HEK293 (cell line): Measurements from ENCODE around the gene IBA57.

Source experiments
- CTCF ChIA-PET: fragments of 350-600 bp; formaldehyde crosslinking; extraction: SDS; loops from one replicate; lab custom pipeline; 2021; ENCODE audit warnings: antibody characterized with exemption; lab: Yijun Ruan, JAX
- POLR2A ChIA-PET: fragments of 300-600 bp; formaldehyde crosslinking; extraction: SDS; loops from one replicate; lab custom pipeline; 2020; ENCODE audit warnings: antibody characterized with exemption, inconsistent platforms; lab: Yijun Ruan, JAX
- H3K27ac ChIP-seq: fragments of 200-500 bp; sonication (Bioruptor generic); 2 replicates; pipeline ENCODE4 v1.5.1; 2014; ENCODE audit warnings: low read depth, low read length, control low read depth, inconsistent platforms; ENCODE audit errors: extremely low read depth
- H3K36me3 ChIP-seq, 2 experiments: fragments of 200-500 bp in 1 of 2; sonication (Bioruptor generic) in 1 of 2; 1 replicate in 1 of 2; 2 replicates in 1 of 2; pipeline ENCODE4 v1.5.1; 2014 to 2017; ENCODE audit warnings: inconsistent platforms in 2 of 2, low read length in 2 of 2; ENCODE audit not compliant: control insufficient read depth in 2 of 2, insufficient read depth in 1 of 2
- H3K4me1 ChIP-seq: fragments of 200-500 bp; sonication (Bioruptor generic); 2 replicates; pipeline ENCODE4 v1.5.1; 2014; ENCODE audit warnings: mild to moderate bottlenecking, low read length, inconsistent platforms; ENCODE audit not compliant: control insufficient read depth, insufficient read depth
- H3K4me3 ChIP-seq: 2 replicates; pipeline ENCODE4 v1.5.1; 2011; ENCODE audit warnings: low read depth, mild to moderate bottlenecking, control low read depth, low read length, moderate library complexity
- H3K9me3 ChIP-seq: fragments of 200-500 bp; sonication (Bioruptor generic); 2 replicates; pipeline ENCODE4 v1.5.1; 2014; ENCODE audit warnings: low read depth, low read length, inconsistent platforms; ENCODE audit not compliant: control insufficient read depth, insufficient read depth
- ATF2 ChIP-seq: fragments of 450-650 bp; formaldehyde crosslinking; IDR thresholded peaks from 2 replicates; pipeline ENCODE4 v1.5.1; 2016; ENCODE audit warnings: missing biosample characterization, missing genetic modification characterization, low read depth
- CTCF ChIP-seq: fragments of 450-650 bp; formaldehyde crosslinking; IDR thresholded peaks from 2 replicates; pipeline ENCODE4 v1.5.1; 2016; ENCODE audit warnings: missing biosample characterization, missing genetic modification characterization
- MYNN ChIP-seq: fragments of 450-650 bp; formaldehyde crosslinking; IDR thresholded peaks from 2 replicates; pipeline ENCODE4 v1.5.1; 2016; ENCODE audit warnings: missing biosample characterization, missing genetic modification characterization, borderline replicate concordance
- YY1 ChIP-seq: fragments of 450-650 bp; formaldehyde crosslinking; IDR thresholded peaks from 2 replicates; pipeline ENCODE4 v1.5.1; 2018; ENCODE audit warnings: missing biosample characterization, missing genetic modification characterization
- ZBTB11 ChIP-seq: fragments of 450-650 bp; formaldehyde crosslinking; conservative IDR thresholded peaks from 2 replicates; pipeline ENCODE4 v1.5.1; 2016; ENCODE audit warnings: low read depth, missing biosample characterization, missing genetic modification characterization
- ZIC2 ChIP-seq: fragments of 450-650 bp; formaldehyde crosslinking; IDR thresholded peaks from 2 replicates; pipeline ENCODE4 v1.5.1; 2016; ENCODE audit warnings: missing biosample characterization, missing genetic modification characterization
- ZNF10 ChIP-seq: fragments of 450-650 bp; formaldehyde crosslinking; IDR thresholded peaks from 2 replicates; pipeline ENCODE4 v1.5.1; 2017; ENCODE audit warnings: missing biosample characterization, missing genetic modification characterization
- ZNF169 ChIP-seq: fragments of 450-650 bp; formaldehyde crosslinking; IDR thresholded peaks from 2 replicates; pipeline ENCODE4 v1.5.1; 2016; ENCODE audit warnings: missing biosample characterization, missing genetic modification characterization
- ZNF433 ChIP-seq: fragments of 450-650 bp; formaldehyde crosslinking; IDR thresholded peaks from 2 replicates; pipeline ENCODE4 v1.5.1; 2016; ENCODE audit warnings: missing biosample characterization, missing genetic modification characterization, low read depth
- ZNF580 ChIP-seq: fragments of 450-650 bp; formaldehyde crosslinking; IDR thresholded peaks from 2 replicates; pipeline ENCODE4 v1.5.1; 2016; ENCODE audit warnings: missing biosample characterization, missing genetic modification characterization
- ZNF623 ChIP-seq: fragments of 450-650 bp; formaldehyde crosslinking; IDR thresholded peaks from 2 replicates; pipeline ENCODE4 v1.5.1; 2016; ENCODE audit warnings: missing biosample characterization, missing genetic modification characterization
- ZSCAN23 ChIP-seq: fragments of 450-650 bp; formaldehyde crosslinking; IDR thresholded peaks from 2 replicates; pipeline ENCODE4 v1.5.1; 2016; ENCODE audit warnings: missing biosample characterization, missing genetic modification characterization

The IBA57 gene

GRCh38 chr1:228225740-228226139 lies 60.1 kb downstream of the IBA57 start:
- peaks cover 0 to 26% of the 10 kb centered on the region in 2 experiments for H3K36me3 ChIP-seq
- H3K4me1 ChIP-seq: no peaks in the 10 kb centered on the region
- no peaks in the 10 kb centered on the region for H3K9me3 ChIP-seq
- POLR2A ChIA-PET: no interaction called here
- no peak overlapping the region for H3K4me3 ChIP-seq
- CTCF ChIA-PET: interaction anchor here (0.7 to 2.9 kb wide), 2 partner anchors 11 to 229 kb away, joined by 3 to 8 read pairs; no protein-coding TSS in a partner anchor
- TF ChIP-seq ZNF169 (tag by site-specific recombination) (no peak), ZNF10 (tag by site-specific recombination) (peak; percentile 69; the same call in 1 of the 2 replicates), ZSCAN23 (tag by site-specific recombination) (no peak)
- TF ChIP-seq, all 188 proteins: peak for 1
- no peak overlapping the region for H3K27ac ChIP-seq

- POLR2A ChIA-PET: no interaction called here
- no peak overlapping the region for H3K27ac ChIP-seq
- H3K9me3 ChIP-seq: no peaks in the 10 kb centered on the region
- no peak overlapping the region for H3K4me3 ChIP-seq
- H3K4me1 ChIP-seq: no peaks in the 10 kb centered on the region
- no peak for TF ChIP-seq ZNF623
- TF ChIP-seq ATF2: 0 out of 2 replicates have a peak, but pooled peaks have one; percentile 15
- H3K36me3 ChIP-seq: peaks cover 0 to 26% of the 10 kb centered on the region in 2 experiments
- CTCF ChIA-PET: interaction anchor here (0.6 to 2.9 kb wide), 6 partner anchors 9 to 790 kb away, joined by 3 to 8 read pairs (median 4); no protein-coding TSS in a partner anchor
Measured at GRCh38 chr1:228226141-228226874, 60.7 kb downstream of the IBA57 start.

GRCh38 chr1:228226956-228227791 lies 61.6 kb downstream of the IBA57 start:
- TF ChIP-seq CTCF (tag by site-specific recombination) (peak; percentile 68), ZNF433 (tag by site-specific recombination) (no peak), ZNF580 (no peak), ZBTB11 (no peak), YY1 (no peak), ZIC2 (tag by site-specific recombination) (peak; percentile 74), MYNN (tag by site-specific recombination) (no peak)
- TF ChIP-seq, all 188 proteins: peak for 2
- no peak overlapping the region for H3K4me3 ChIP-seq
- ChIA-PET POLR2A (no interaction called here), CTCF (interaction anchor here (0.6 to 1.1 kb wide), 6 partner anchors 9 to 791 kb away, joined by 3 to 5 read pairs (median 3); no protein-coding TSS in a partner anchor)
- no peaks in the 10 kb centered on the region for H3K9me3 ChIP-seq
- H3K27ac ChIP-seq: no peak overlapping the region
- H3K36me3 ChIP-seq: peaks cover 0 to 29% of the 10 kb centered on the region in 2 experiments
- no peaks in the 10 kb centered on the region for H3K4me1 ChIP-seq
